GM21717 (cell line): ENCODE results near the gene MKLN1.
"Not testable (repeated sequence)": the region's sequence is repeated elsewhere in the genome, so short reads cannot be mapped to it uniquely, and the experiment has no call there.

Source experiments
- ATAC-seq: cut with Tn5 transposase; IDR thresholded peaks from one replicate; pipeline ENCODE4 v1.9.1; 2021; ENCODE audit warnings: mild to moderate bottlenecking, moderate library complexity; ENCODE audit not compliant: unreplicated experiment

Gene MKLN1

GRCh38 chr7:131513245-131514061 is 185.8 kb downstream of the MKLN1 start:
- peak; percentile 95 for ATAC-seq

GRCh38 chr7:131515471-131515870 is 187.8 kb downstream of the MKLN1 start:
- ATAC-seq = not testable (repeated sequence)

GRCh38 chr7:131517218-131517923 is 189.7 kb downstream of the MKLN1 start:
- ATAC-seq = no peak

- ATAC-seq = no peak
These were observed 190.9 kb downstream of the MKLN1 start for GRCh38 chr7:131518626-131519025.

GRCh38 chr7:131521651-131522163 is 194.0 kb downstream of the MKLN1 start:
- no peak for ATAC-seq

GRCh38 chr7:131522325-131522930 is 194.8 kb downstream of the MKLN1 start:
- ATAC-seq = no peak

- ATAC-seq = no peak
These were observed 196.4 kb downstream of the MKLN1 start for GRCh38 chr7:131524115-131524514.

GRCh38 chr7:131524703-131525102 is 197.0 kb downstream of the MKLN1 start:
- ATAC-seq = no peak

GRCh38 chr7:131525820-131526219 is 198.1 kb downstream of the MKLN1 start:
- ATAC-seq = no peak

GRCh38 chr7:131527456-131527855 is 199.8 kb downstream of the MKLN1 start:
- ATAC-seq = no peak

- ATAC-seq = no peak
These were observed 201.5 kb downstream of the MKLN1 start for GRCh38 chr7:131529179-131529578.

- ATAC-seq = no peak
These were observed 201.9 kb downstream of the MKLN1 start for GRCh38 chr7:131529617-131530016.

- ATAC-seq = no peak
These were observed 202.5 kb downstream of the MKLN1 start for GRCh38 chr7:131530137-131530536.

GRCh38 chr7:131532570-131533091 is 205.0 kb downstream of the MKLN1 start:
- no peak for ATAC-seq

GRCh38 chr7:131533151-131533559 is 205.5 kb downstream of the MKLN1 start:
- ATAC-seq = no peak

- ATAC-seq = no peak
These were observed 206.2 kb downstream of the MKLN1 start for GRCh38 chr7:131533566-131534561.

GRCh38 chr7:131536361-131536849 is 208.7 kb downstream of the MKLN1 start:
- no peak for ATAC-seq

GRCh38 chr7:131537571-131537978 is 209.9 kb downstream of the MKLN1 start:
- ATAC-seq = no peak

GRCh38 chr7:131538071-131538812 is 210.6 kb downstream of the MKLN1 start:
- ATAC-seq = no peak
